Adrenal gland (tissue), 12 donors: Measurements from ENCODE around the gene SPINK1. TPM values are rescaled to one million over a fixed set of nuclear protein-coding genes. Genes with fewer than 3 reads are reported as not detected.
A peak's percentile ranks its signal among the peaks of the same experiment; 100 is the strongest.
"Not testable (repeated sequence)": the region's sequence is repeated elsewhere in the genome, so short reads cannot be mapped to it uniquely, and the experiment has no call there.

Experiments
- DNase-seq, 7 donors: peaks; one replicate each; pipeline ENCODE4 v3.0.0-alpha.2; 2019 to 2020
- H3K27ac ChIP-seq, 5 donors: fragments of 200-600 bp; sonication (generic) in 4 of 5; 1 replicate in 3 of 5; 2 replicates in 2 of 5; pipeline versions ENCODE4 v1.5.1 to v1.8.0; 2016 to 2020; ENCODE audit warnings: mild to moderate bottlenecking in 1 of 5
- H3K27me3 ChIP-seq: fragments of 200-600 bp; 2 replicates; pipeline ENCODE4 v1.8.0; 2021
- H3K36me3 ChIP-seq, 2 donors: fragments of 200-600 bp; replicated peaks in 1 of 2; 1 replicate in 1 of 2; 2 replicates in 1 of 2; pipeline versions ENCODE4 v1.5.1 to v1.8.0; 2018 to 2022
- H3K4me1 ChIP-seq, 2 donors: fragments of 200-600 bp; replicated peaks in 1 of 2; 1 replicate in 1 of 2; 2 replicates in 1 of 2; pipeline versions ENCODE4 v1.5.1 to v1.8.0; 2018 to 2021
- H3K4me3 ChIP-seq, 4 donors: fragments of 200-600 bp; sonication (generic) in 3 of 4; one replicate each; pipeline ENCODE4 v1.5.1; 2016 to 2018
- H3K9me3 ChIP-seq, 3 donors: fragments of 200-600 bp; sonication (generic) in 1 of 3; replicated peaks in 1 of 3; 1 replicate in 2 of 3; 2 replicates in 1 of 3; pipeline versions ENCODE4 v1.5.1 to v1.8.0; 2016 to 2021
- POLR2A ChIP-seq, 2 donors: fragments of 450-650 bp; IDR thresholded peaks; one replicate each; pipeline ENCODE4 v1.6.1; 2017; ENCODE audit warnings: antibody characterized with exemption in 2 of 2, mild to moderate bottlenecking in 2 of 2, moderate library complexity in 1 of 2
- WGBS, 4 donors: extraction: QIAGEN DNeasy Blood & Tissue Kit in 2 of 4; methylation state at CpG; one replicate each; pipeline versions ENCODE4 v1.1.5 to v1.1.7; 2013 to 2017; 5-methylcytosine and 5-hydroxymethylcytosine counted together
- intact Hi-C, 2 donors: fragments of 100-400 bp; cut with DNase I; formaldehyde crosslinking; loops; one replicate each; pipeline versions ENCODE4 v1.14.1 to v1.15.0; 2022 to 2023
- polyA plus RNA-seq, 3 donors: library from polyadenylated mRNA; stranded (reverse); fragments of 200-250 nt in 2 of 3; fragments of 350-450 nt in 1 of 3; fragmentation: Illumina TruSeq in 1 of 3; extraction: RNeasy Lipid Tissue Mini Kit (QIAGEN cat#74804) in 1 of 3; gene quantifications; one replicate each; pipeline ENCODE4 v1.2.3, GENCODE V29; 2013 to 2014
- total RNA-seq, 9 donors: library from RNA; depleted of rRNA in 4 of 9; stranded (reverse); fragments of >200 nt in 4 of 9; fragments of 120-200 nt in 1 of 9; fragmentation: NEBNext Ultra II Directional in 1 of 9; extraction: Animal tissue kit (Norgen Biotek cat#: 25700) in 1 of 9; gene quantifications; one replicate each; pipeline versions ENCODE4 v1.1.0 to v1.2.4, GENCODE V29; 2013 to 2023
- TF ChIP-seq, protein P1 (sequence below), 6 experiments: fragments of 450-650 bp in 4 of 6; fragments of 200-600 bp in 2 of 6; sonication (generic) in 1 of 6; IDR thresholded peaks; 1 replicate in 5 of 6; 2 replicates in 1 of 6; pipeline versions ENCODE4 v1.5.1 to v1.8.0; 2016 to 2021; ENCODE audit warnings: antibody characterized with exemption in 6 of 6, mild to moderate bottlenecking in 2 of 6, moderate library complexity in 1 of 6
- donor health status: healthy with polysubstance abuse.
- donor health status: Bipolar disorder and iron deficiency.
- donor health status: DM: yes; HTN: yes; CAD: no.
- donor health status: DM: no; HTN: no; CAD: no.
- donor health status: DM: no; HTN: no; CAD: no.
- donor health status: DM: yes; HTN: yes; CAD: no.

The SPINK1 gene
- total and polyA plus RNA-seq, 12 donors: 1.3 to 6.5 (median 4.3) TPM; not detected in 6

DNA sequence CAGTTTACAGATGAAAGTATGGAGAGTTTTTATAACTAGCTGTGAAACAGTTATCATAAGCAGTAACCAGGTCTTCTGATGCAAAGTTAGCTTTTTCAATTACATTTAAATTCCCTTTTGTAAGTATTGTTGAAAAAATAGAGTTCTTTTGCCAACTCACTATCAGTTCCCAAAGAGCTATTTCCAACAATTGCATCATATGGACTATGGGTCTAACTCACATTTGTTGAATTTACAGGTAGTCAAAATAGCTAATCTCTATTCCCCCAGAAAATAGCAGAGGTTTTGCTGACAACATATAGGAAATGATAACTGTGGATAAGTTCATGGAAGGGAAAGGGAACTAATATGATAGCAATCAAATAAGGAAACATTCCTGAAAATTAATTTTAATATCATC lies 1.4 kb downstream of the SPINK1 start:
- Histone ChIP-seq H3K9me3 (no peaks in the 10 kb centered on the region), H3K27ac (no peak overlapping the region), H3K4me1 (no peaks in the 10 kb centered on the region), H3K4me3 (no peak overlapping the region), H3K36me3 (no peaks in the 10 kb centered on the region), H3K27me3 (no peaks in the 10 kb centered on the region)
- intact Hi-C loops: no loop called here
- DNase-seq: no peak
- TF ChIP-seq, protein P1, sequence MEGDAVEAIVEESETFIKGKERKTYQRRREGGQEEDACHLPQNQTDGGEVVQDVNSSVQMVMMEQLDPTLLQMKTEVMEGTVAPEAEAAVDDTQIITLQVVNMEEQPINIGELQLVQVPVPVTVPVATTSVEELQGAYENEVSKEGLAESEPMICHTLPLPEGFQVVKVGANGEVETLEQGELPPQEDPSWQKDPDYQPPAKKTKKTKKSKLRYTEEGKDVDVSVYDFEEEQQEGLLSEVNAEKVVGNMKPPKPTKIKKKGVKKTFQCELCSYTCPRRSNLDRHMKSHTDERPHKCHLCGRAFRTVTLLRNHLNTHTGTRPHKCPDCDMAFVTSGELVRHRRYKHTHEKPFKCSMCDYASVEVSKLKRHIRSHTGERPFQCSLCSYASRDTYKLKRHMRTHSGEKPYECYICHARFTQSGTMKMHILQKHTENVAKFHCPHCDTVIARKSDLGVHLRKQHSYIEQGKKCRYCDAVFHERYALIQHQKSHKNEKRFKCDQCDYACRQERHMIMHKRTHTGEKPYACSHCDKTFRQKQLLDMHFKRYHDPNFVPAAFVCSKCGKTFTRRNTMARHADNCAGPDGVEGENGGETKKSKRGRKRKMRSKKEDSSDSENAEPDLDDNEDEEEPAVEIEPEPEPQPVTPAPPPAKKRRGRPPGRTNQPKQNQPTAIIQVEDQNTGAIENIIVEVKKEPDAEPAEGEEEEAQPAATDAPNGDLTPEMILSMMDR (IDR thresholded peaks at IDR 0.05): no peak
- TF ChIP-seq POLR2A (IDR thresholded peaks at IDR 0.05): no peak

DNA sequence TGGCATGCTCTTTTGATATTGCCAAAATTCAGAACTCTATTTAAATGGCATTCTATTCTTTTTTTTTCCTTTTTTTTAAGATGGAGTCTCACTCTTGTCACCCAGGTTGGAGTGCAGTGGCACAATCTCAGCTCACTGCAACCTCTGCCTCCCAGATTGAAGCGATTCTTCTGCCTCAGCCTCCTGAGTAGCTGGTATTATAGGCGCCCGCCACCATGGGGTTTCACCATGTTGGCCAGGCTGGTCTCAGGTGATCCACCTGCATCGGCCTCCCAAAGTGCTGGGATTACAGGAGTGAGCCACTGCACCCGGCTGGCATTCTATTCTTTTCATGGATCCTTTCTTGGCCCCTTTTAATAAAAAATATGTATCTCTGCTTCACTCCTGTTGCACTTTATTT lies 4.5 kb downstream of the SPINK1 start:
- DNase-seq, H3K36me3 ChIP-seq, intact Hi-C loops, H3K27ac ChIP-seq, H3K4me1 ChIP-seq, H3K27me3 ChIP-seq, H3K4me3 ChIP-seq, H3K9me3 ChIP-seq: not testable (repeated sequence)
- 84 to 97% (median 90%) methylated on average over 5 of the region's 5 CpGs for WGBS, 4 donors

DNA sequence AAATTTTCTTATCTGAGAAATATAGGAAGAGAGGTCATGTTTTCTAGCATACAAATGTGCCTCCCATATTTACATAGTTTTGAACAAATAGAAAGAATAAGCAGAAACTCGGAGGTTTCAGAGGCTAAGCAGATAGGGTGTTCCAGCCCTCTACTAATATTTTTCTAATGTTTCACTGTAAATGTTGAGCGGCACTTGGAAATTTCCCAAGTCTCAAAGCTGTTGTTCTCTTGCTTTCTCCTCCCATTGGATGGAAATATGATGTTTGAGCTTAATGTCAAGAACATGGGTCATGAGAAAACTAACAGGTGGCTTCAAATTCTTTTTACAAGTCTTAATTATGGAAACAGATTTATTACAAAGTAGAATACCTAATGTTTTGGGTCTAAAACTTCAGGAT lies 5.1 kb downstream of the SPINK1 start:
- WGBS, 4 donors: 60 to 73% (median 70%) methylated on average over 2 of the region's 2 CpGs
- no peaks in the 10 kb centered on the region for H3K36me3 ChIP-seq
- no peaks in the 10 kb centered on the region for H3K9me3 ChIP-seq
- H3K27ac ChIP-seq: no peak overlapping the region
- no peak overlapping the region for H3K4me3 ChIP-seq
- H3K4me1 ChIP-seq: no peaks in the 10 kb centered on the region
- intact Hi-C loops: no loop called here
- TF ChIP-seq, protein P1 (IDR thresholded peaks at IDR 0.05): no peak
- no peak for TF ChIP-seq POLR2A (IDR thresholded peaks at IDR 0.05)
- no peak for DNase-seq
- H3K27me3 ChIP-seq: no peaks in the 10 kb centered on the region

DNA sequence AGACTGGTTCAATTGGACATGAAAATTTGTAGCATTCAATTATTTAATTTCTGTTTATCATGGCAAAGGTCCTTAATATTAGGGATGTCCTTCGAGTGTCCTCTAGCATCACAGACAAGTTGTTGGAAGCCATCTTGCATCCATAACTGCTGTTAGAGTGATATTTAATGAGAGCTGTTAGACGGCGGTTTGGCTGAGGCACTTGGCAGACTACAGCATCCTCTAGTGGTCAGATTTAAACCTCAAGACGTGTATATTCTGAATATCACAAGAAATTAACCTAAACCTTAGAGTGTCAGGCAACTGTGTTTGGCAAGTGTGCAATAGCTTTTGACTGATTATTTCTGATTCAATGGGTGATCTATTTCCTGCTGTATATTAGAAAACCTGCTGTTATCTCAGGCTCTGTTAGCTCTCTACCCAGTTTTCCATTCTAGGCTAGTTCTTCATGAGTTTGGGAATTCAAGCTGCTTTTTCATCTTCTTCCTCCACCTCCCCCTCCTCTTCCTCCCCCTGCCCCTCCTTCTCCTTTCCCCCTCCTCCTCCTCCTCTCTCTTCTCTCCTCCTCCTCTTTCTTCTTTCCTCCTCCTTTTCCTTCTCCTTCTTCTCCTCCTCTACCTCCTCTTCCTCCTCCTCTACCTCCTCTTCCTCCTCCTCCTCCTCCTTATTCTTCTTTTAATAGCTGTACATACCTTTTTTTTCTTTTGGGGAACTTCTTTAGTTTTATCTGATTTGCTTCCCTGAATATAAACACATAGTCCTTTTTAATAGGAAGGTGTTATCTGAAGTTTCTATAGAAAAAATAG lies 8.6 kb downstream of the SPINK1 start:
- no peaks in the 10 kb centered on the region for H3K36me3 ChIP-seq
- H3K27ac ChIP-seq: no peak overlapping the region
- DNase-seq: peak; percentile 29 to 83 (median 59)
- H3K4me1 ChIP-seq: no peaks in the 10 kb centered on the region
- no peaks in the 10 kb centered on the region for H3K9me3 ChIP-seq
- H3K4me3 ChIP-seq: no peak overlapping the region
- 3 to 7% (median 4%) methylated on average over 4 of the region's 4 CpGs for WGBS, 4 donors
- TF ChIP-seq, protein P1 (IDR thresholded peaks at IDR 0.05): peak; percentile 92 to 99 (median 99)
- TF ChIP-seq POLR2A (IDR thresholded peaks at IDR 0.05): no peak
- intact Hi-C loops: loop anchor here (2.0 to 5.0 kb wide), 2 partner anchors 196 kb away; no protein-coding TSS in a partner anchor
- H3K27me3 ChIP-seq: no peaks in the 10 kb centered on the region

DNA sequence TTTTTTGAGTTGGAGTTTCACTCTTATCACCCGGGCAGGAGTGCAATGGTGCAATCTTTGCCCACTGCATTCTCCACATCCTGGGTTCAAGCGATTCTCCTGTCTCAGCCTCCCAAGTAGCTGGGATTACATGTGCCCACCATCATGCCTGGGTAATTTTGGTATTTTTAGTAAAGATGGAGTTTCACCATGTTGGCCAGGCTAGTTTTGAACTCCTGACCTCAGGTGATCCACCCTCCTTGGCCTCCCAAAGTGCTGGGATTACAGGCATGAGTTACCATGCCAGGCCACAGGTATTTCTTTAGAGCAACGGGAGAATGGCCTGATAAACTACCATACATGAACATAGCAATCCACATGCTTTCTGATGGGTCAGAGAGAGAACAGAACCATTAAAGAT lies 9.2 kb downstream of the SPINK1 start:
- not testable (repeated sequence) for H3K9me3 ChIP-seq, H3K27ac ChIP-seq, H3K4me3 ChIP-seq, DNase-seq, H3K36me3 ChIP-seq, H3K4me1 ChIP-seq, H3K27me3 ChIP-seq
- intact Hi-C loops: loop anchor here (2.0 to 5.0 kb wide), 2 partner anchors 195 kb away; no protein-coding TSS in a partner anchor
- 88 to 97% (median 91%) methylated on average over 3 of the region's 3 CpGs for WGBS, 4 donors
